HG03521 (cell line): ENCODE data around the gene CCNQ.

Experiments used
- ATAC-seq: cut with Tn5 transposase; IDR thresholded peaks from one replicate; pipeline ENCODE4 v1.9.1; 2021; ENCODE audit warnings: mild to moderate bottlenecking, moderate library complexity; ENCODE audit not compliant: unreplicated experiment

Gene CCNQ

GRCh38 chrX:153599192-153600031 is 473 bp upstream of the CCNQ start:
- ATAC-seq, result peak; percentile 88

GRCh38 chrX:153596981-153597750 is 1.8 kb downstream of the CCNQ start:
- no peak for ATAC-seq

GRCh38 chrX:153595859-153596857 is 2.8 kb downstream of the CCNQ start:
- no peak for ATAC-seq

GRCh38 chrX:153595387-153595786 is 3.6 kb downstream of the CCNQ start:
- ATAC-seq, result no peak

- ATAC-seq, result no peak
Observed at GRCh38 chrX:153593811-153594500, 5.0 kb downstream of the CCNQ start.

- no peak for ATAC-seq
Observed at GRCh38 chrX:153592966-153593688, 5.8 kb downstream of the CCNQ start.

- ATAC-seq, result no peak
Observed at GRCh38 chrX:153592091-153592833, 6.7 kb downstream of the CCNQ start.

- no peak for ATAC-seq
Observed at GRCh38 chrX:153590961-153591956, 7.7 kb downstream of the CCNQ start.

- no peak for ATAC-seq
Observed at GRCh38 chrX:153588782-153589446, 10.0 kb downstream of the CCNQ start.

GRCh38 chrX:153588021-153588781 is 10.7 kb downstream of the CCNQ start:
- no peak for ATAC-seq

GRCh38 chrX:153587342-153587741 is 11.6 kb downstream of the CCNQ start:
- no peak for ATAC-seq

- no peak for ATAC-seq
Observed at GRCh38 chrX:153585827-153586226, 13.1 kb downstream of the CCNQ start.

GRCh38 chrX:153583433-153583832 is 15.5 kb downstream of the CCNQ start:
- ATAC-seq, result no peak

- peak; percentile 93 for ATAC-seq
Observed at GRCh38 chrX:153582896-153583295, 16.0 kb downstream of the CCNQ start.

- no peak for ATAC-seq
Observed at GRCh38 chrX:153580700-153581386, 18.1 kb downstream of the CCNQ start.

- ATAC-seq, result no peak
Observed at GRCh38 chrX:153578889-153579288, 20.1 kb downstream of the CCNQ start.
